Posterior cingulate gyrus (tissue), 11 donors: ENCODE data around the gene TACC2.
A peak's percentile ranks its signal among the peaks of the same experiment; 100 is the strongest.

Source experiments
- DNase-seq, 10 donors: peaks; one replicate each; pipeline versions ENCODE4 v3.0.0 to v3.0.0-alpha.2; 2020 to 2021; ENCODE audit warnings: mixed read lengths in 3 of 10
- intact Hi-C: fragments of 100-400 bp; cut with DNase I; formaldehyde crosslinking; loops from one replicate; pipeline ENCODE4 v1.15.1; 2023

TACC2 gene

GRCh38 chr10:122281751-122282150, 292.8 kb downstream of the TACC2 start:
- DNase-seq: no peak
- intact Hi-C loops: no loop called here

GRCh38 chr10:122282253-122282671, 293.3 kb downstream of the TACC2 start:
- intact Hi-C loops: no loop called here
- DNase-seq: peak in 1 of 10 donors; percentile 44

GRCh38 chr10:122282909-122283308, 293.9 kb downstream of the TACC2 start:
- peak in 1 of 10 donors; percentile 32 for DNase-seq
- intact Hi-C loops: no loop called here

GRCh38 chr10:122285506-122286444, 296.8 kb downstream of the TACC2 start:
- peak in 1 of 10 donors; percentile 29 for DNase-seq
- intact Hi-C loops: no loop called here

- intact Hi-C loops: no loop called here
- peak; percentile 43 to 97 (median 63) for DNase-seq
Observed at GRCh38 chr10:122286867-122287266, 297.9 kb downstream of the TACC2 start.

- intact Hi-C loops: no loop called here
- DNase-seq: peak in 1 of 10 donors; percentile 17
Observed at GRCh38 chr10:122287570-122287969, 298.6 kb downstream of the TACC2 start.

GRCh38 chr10:122288262-122288661, 299.3 kb downstream of the TACC2 start:
- DNase-seq: peak in 1 of 10 donors; percentile 21
- intact Hi-C loops: no loop called here

- intact Hi-C loops: no loop called here
- no peak for DNase-seq
Observed at GRCh38 chr10:122288917-122289316, 300.0 kb downstream of the TACC2 start.

GRCh38 chr10:122290334-122290733, 301.4 kb downstream of the TACC2 start:
- peak in 1 of 10 donors; percentile 29 for DNase-seq
- intact Hi-C loops: no loop called here

GRCh38 chr10:122290833-122291532, 302.0 kb downstream of the TACC2 start:
- DNase-seq: peak in 2 of 10 donors; percentile 19 to 60
- intact Hi-C loops: no loop called here

GRCh38 chr10:122291739-122292138, 302.8 kb downstream of the TACC2 start:
- intact Hi-C loops: no loop called here
- DNase-seq: peak in 1 of 10 donors; percentile 16

- DNase-seq: no peak
- intact Hi-C loops: no loop called here
Observed at GRCh38 chr10:122292376-122292775, 303.4 kb downstream of the TACC2 start.

GRCh38 chr10:122293156-122293960, 304.4 kb downstream of the TACC2 start:
- no peak for DNase-seq
- intact Hi-C loops: no loop called here

GRCh38 chr10:122293961-122294380, 305.0 kb downstream of the TACC2 start:
- DNase-seq: no peak
- intact Hi-C loops: no loop called here

- intact Hi-C loops: loop anchor here (5.0 kb wide), 1 partner anchor 48 kb away; no protein-coding TSS in a partner anchor
- peak in 1 of 10 donors; percentile 49 for DNase-seq
Observed at GRCh38 chr10:122294511-122295450, 305.8 kb downstream of the TACC2 start.

- no peak for DNase-seq
- intact Hi-C loops: loop anchor here (5.0 kb wide), 1 partner anchor 47 kb away; no protein-coding TSS in a partner anchor
Observed at GRCh38 chr10:122295451-122295809, 306.5 kb downstream of the TACC2 start.

GRCh38 chr10:122296363-122297120, 307.6 kb downstream of the TACC2 start:
- no peak for DNase-seq
- intact Hi-C loops: loop anchor here (5.0 kb wide), 1 partner anchor 46 kb away; no protein-coding TSS in a partner anchor

GRCh38 chr10:122297583-122297982, 308.6 kb downstream of the TACC2 start:
- intact Hi-C loops: loop anchor here (5.0 kb wide), 1 partner anchor 45 kb away; no protein-coding TSS in a partner anchor
- no peak for DNase-seq
